IPS DF 4.7 (cell line): ENCODE measurements around the gene STK17A.

Source experiments
- DNase-seq: peaks from one replicate; pipeline ENCODE4 v3.0.0-alpha.2; 2013; ENCODE audit warnings: low spot score; ENCODE audit errors: extremely low read depth

Gene STK17A

DNA sequence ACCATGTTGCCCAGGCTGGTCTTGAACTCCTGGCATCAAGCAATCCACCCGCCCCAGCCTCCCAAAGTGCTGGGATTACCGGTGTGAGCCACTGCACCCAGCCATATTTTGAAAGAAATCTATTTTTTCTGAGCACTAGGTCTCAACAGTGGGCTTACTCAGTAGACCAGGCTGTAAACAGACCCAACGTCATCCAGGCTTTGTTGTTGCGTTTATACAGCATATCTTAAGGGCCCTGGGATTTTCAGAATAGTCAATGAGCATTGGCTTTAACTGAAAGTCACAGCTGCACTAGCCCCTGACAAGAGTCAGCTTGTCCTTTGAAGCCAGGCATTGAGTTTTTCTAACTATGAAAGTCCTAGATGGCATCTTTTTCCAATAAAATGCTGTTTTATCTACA, 49.8 kb downstream of the STK17A start:
- no peak for DNase-seq

DNA sequence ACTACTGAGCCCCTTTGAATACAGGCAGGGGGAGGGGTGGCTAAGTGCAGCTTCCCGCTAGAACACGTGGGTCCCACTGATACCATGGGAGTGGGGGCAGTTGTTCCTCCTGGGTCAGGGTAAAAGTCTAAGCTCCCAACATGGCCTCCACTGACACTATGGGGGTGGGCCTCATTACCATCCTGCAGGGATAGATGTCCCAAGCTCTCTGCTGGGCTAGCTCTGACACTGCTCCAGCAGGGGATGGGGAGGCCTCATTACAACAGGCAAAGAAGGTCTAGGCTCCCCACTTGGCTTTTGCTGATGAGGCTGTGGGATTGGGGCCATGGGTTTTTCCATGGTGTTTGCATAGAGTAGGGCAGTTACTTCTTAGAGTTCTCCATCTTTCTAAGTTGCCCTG, 51.5 kb downstream of the STK17A start:
- DNase-seq = no peak

DNA sequence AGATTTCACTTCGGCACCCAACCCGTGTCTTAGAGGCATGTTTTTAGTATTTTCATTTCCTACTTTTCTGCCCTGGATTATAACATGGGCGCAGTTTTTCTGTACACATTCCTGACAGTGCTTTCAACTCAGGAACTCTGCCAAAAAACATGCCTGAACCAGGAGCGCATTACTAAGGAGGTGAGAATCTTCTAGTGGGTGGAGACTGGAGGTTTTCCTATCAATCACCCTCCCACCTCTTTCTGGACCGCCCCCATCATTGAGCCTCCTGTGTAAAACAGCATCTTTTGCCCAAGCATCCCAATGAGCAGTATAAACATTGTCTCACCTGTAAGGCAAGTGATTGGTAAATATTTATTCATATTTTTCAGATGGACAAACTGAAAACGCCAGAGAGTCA, 53.2 kb downstream of the STK17A start:
- no peak for DNase-seq

DNA sequence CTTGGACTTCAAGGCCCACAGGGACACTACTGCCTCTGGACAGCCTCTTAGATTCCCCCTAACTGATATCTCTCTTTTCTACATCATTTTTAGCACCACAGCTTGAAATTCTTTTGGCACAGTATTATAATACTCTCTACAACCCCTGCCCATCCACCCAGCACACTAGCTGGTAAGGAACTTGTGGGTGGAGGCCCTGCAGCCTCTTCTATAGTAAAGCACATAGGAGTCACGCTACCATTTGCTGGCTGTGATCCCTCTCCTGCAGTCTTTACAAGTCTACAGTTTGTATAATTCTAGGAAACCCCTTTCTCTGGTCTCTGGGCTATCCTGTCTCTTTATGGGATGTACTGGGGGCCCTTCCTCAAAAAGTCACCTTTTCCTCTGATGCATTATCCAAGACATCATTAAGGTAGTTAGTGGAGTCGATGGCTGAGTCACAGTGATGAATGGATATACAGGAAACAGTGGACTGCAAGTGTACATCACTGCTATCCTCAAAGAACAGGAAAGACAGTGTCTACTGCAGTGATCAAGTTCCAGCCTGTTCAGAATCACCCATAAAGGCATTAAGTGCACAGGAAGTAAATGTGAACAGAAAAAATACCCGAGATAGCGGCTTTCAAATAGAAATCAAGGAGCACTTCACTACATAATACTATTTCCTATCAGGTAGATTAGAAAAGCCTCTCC, 54.4 kb downstream of the STK17A start:
- no peak for DNase-seq

DNA sequence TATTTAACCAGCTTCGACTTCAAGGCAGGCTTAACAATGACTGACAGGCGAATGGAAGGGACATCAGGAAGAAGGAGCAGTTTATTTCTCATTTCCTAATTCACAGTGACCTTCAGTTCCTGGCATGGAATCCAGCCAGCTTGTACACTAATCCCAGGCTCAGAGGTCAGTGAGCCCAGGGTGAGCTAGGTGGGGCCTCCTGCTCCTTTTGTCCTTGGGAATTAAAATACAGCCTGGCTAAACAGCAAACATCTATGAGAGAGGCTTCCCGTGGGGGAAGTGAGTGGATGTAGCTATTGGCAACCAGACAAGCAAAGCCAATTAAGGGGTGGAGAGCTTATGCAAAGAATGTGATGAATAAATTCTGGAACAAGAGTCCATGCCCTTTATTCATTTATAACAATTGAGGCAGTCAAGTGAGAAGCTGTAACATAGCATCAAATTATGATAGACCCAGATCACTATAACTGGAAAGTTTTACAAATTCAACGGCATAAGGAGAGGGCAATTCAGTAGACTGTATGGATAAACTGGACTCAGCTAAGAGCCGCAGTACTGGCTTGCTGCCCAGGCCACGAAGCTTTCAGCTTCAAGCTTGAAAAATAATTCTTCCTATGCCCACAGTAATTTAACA, 57.1 kb downstream of the STK17A start:
- DNase-seq = no peak

DNA sequence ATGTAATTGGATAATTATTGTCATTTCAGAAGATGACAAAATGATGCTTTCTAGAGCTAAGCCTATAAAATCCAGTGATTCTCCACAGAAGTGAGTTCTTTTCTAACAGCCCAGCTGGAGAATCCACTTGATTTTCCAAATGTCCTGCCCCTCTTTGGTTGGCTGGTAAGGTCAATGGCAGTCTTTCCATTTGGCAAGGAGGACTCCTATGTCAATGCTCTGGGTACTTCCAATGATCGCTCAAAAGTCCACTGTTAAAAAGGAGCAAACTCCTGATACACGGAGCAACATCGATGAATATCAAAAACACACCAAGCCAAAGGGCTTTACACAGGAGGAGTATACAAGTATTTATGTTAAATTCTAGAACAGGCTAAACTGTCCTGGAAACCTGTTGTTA, 57.8 kb downstream of the STK17A start:
- no peak for DNase-seq

DNA sequence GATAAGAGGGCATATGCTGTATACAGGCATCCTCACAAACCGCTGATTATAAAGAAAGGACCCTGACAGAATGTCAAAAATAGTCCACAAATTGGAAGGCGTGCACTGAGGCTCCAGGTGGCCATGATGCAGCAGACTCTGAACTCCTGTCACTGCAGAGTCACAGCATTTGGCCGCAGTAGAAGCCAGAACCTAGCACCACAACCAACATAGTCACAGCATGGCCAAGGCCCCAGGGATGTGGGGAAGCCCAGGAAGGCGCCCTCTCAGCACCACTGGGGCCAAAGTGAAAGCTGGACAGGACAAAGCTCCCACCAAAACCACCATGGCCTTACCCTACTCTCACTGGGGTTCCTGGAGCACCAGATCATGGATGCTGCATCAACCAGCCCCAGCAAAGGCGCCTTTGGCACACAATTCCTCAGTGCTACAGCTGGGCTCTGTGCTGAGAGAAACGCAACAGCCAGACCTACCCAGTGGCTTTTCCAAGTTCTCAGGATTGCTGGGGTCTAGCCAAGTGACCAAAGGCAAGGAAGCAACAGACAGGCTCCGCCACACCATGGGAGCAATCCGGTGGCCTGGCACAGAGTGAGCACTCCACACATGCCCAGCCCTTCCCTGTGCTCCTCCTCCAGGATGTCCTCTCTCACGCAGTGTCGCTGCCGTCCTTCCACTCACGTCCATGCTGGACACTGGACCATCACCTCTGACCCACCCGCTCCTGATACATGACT, 60.2 kb downstream of the STK17A start:
- no peak for DNase-seq

DNA sequence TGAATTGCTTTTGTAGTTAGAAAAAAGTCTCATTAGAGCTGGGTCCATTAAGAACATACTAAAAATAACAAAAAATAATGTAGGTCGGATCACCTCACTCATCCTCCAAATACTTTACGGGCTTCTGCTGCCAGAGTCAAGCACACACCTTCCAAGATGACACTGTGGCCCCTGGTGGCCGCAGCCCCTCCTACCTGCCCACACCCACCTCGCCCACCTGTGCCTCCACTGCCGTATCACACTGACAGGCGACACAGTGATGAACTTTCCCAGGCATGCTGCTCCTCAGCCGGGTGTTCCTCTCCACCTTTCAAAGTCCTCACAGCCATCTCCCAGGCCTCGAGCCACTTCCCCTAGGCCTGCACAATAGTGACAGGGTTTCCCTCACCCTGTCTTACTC, 60.9 kb downstream of the STK17A start:
- DNase-seq = no peak

DNA sequence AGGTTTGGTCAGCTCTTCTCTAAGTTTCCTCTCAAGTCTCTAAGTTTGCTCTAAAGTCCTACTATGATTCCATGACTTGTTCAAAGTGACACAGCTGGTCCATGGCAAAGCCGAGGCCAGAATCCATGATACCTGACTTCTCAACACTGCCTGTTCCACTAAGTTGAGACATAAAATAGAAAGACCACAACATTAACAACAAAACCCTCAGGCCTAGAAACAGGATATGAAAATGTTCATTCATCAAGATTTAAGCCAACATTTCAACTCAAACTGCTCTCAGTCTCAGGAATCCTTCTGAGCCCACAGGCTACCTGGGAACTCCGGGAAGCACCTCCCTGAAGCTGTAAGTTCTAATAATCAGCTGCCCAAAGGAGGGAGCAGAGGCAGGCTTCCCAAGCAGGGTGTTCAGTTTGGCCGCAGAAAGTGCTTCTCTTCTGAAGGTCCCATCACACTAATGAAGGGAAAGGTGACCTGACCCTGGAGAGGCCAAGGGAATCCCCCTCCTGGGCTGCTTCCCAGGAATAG, 62.9 kb downstream of the STK17A start:
- DNase-seq = no peak

DNA sequence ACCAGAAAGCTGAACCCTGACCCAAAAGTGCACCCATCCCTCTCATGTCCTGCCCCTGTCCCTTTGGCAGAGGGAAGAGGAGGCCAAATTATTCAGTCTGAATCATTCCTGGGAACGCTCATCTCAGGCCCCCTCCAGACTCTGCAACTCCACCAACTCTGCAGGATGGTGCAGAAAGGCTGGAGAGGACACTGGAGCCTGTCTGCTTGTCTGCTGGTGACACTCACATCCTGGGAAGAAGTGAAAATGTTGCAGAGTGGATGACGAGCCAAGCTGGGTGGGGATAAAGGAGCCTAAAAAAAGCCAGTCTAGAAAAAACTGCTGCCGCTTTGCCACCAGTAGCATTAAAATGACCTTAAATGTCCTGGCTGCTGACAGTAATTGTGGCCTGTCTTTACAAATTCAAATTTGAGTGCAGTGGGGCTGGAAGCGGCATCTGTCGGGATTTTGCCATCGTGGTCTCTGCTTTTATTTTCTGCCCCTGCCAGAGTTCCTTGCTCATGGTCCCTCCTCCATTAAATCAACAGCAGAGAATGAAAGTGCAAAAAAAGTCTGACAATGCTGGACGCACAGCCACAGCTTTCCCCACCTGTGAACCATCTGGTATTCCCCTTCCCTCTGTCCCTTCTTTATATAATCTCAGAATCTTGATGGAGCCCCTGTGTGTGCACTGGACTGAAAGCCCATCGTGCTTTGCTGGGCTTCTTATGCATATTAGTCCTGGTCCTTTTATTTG, 63.9 kb downstream of the STK17A start:
- no peak for DNase-seq

DNA sequence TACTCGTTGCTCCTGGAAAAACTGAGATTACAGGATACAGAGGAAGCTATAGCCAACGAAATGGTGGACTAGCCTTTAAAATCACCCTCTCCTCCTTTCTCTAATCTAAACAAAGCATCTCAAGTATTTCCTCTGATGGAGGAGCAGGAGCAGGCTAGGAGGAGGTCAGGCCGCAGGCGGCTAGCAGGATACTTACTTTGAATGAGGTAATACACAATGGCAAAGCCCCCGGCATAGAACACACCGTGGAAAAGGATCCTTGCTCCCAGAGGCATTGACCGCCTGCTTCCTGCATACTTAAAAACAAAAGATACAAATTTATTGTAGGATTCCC, 64.4 kb downstream of the STK17A start:
- no peak for DNase-seq

DNA sequence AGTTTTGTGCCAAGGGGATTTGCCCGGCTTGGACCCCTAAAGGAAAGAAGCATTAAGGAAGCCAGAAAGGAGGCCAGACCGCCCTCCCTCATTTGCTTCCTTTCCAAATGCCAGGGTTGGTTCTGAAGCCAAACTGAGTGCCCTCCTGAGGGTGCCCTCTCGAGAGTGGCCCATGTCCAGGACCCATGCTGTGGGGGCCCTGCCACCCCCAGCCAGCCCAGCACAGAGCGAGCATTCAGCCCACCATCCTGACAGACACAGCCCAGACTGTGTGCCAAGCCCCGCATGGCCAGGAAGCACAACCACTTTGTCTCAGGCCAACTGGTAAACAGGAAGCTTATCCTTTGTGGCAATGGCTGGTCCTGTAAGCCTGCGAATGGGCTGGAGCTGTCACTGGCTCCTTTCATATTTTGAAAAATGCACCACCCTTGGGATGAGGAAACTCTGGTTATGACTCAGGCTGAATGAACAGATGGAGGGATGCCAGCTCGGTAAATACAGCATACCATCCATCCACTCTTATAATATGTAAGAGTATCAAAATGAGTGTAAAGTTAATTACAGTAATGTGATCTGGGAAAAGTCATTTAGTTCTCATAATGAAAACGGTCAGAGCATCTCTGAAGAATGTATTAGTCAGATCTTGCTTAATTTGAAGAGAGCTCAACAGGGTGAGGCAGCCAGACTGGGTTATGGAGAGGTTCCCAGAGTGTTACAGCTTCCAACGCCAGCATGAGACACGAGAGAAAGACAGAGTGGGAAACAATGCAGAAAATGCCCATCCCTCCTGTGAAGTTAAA, 65.0 kb downstream of the STK17A start:
- DNase-seq = no peak

DNA sequence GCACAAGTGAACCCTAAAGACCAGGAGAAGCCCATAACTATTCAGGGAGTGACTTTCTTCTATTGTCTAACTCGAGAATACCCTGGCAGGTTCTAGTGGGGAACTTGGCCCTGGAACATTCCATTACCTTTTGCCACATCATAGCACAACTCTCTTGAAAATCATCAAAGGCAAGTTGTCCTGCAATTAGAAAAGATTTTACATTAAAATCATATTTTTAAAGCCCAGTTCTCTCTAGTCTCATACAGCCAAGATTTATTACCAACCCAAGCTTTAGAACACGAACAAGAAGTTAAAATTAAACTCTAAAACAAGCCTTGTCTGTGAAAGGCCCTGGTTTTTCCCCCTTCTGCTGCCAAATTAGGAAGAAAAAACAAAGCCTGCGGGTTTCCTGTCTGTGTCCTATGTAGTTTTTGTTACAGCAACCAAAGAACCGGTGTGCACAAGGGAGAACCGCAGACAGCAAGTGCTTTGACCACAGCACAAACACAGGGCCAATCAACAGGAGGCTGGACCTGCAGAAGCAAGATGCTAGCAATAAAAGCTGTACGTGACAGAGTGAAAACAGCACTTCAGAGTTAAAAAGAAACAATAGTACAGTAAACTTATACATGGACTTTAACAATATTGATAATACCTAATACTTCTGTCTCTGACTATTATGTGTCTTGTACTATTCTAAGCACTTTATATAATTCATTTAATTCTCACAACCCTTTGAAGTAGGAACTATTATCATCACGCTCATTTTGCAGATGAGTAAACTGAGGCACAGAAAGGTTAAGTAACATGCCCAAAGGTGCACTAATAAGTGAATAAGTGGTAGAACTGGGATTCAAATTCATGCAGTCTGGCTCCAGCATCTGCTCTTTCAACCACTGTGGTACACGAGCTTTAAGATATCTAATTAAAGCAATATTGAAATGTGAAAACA, 65.8 kb downstream of the STK17A start:
- DNase-seq = no peak

DNA sequence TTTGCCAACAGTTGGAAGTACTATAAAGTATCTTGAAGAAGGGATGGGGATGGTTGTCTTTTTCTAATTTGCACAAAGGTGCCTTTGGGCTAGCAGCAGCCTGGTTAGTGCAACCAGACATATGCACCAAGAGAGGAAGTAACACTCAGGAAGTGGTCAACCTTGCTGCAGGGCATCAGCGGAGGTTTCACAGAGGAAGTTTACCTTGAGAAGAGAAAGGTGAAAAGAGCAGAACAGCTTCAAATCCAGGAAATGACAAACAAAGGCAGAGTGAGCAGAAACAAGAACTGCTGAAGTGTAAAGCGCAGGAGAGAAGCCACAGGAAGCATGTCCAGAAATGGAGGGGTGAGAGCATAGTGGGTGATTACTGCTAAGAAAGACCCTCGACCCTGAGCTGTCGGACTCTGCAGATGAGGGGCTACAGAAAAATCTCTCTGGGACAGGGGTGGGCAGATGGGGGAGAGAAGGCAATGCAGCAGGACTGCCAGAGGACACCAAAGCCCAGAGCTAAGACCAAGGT, 66.9 kb downstream of the STK17A start:
- DNase-seq = no peak

DNA sequence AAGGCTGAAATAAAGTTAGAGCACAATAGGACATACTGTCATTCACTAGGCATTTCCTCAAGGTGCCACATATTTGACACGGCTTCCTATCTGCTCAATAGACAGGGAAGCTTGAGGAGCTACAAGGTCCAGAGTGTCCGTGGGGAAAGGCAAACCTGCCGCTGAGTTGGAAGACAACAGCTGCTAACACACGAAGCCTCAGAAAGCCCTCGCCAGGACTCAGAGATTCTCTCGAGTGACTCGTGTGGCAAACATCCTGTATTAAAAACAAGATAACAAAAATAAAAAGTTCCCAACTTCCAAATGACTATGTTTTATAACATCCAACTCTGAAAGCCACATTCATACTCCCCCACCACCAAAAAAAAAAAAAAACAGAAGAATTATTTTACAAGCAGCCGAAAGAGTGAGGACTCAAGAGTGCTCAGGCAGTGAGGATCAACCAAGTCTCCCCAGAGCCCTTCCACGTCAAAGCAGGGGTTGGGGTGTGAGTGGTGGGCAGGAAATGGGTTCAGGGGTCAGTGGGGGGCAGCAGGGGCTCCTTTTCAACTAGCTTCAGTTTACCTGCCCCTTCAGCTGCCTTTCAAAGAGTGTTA, 67.6 kb downstream of the STK17A start:
- DNase-seq = no peak

DNA sequence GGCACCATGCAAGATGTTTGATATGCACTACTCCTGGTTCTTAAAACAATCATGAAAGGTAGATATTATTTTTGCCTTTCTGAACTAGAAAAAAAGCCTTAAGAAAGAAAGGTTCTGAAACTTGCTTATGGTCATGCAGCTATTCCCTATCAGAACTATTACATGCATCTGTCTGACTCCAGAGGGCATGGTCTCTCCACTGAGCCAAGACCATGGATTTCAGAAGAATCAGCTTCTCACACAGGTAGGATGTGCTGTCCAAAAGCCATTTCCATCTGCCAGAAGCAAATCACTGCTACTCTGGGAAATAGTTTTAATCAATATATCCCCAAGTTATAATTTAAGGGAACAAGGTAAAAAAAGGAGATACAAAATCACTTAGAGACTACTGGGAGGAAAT, 69.5 kb downstream of the STK17A start:
- no peak for DNase-seq

DNA sequence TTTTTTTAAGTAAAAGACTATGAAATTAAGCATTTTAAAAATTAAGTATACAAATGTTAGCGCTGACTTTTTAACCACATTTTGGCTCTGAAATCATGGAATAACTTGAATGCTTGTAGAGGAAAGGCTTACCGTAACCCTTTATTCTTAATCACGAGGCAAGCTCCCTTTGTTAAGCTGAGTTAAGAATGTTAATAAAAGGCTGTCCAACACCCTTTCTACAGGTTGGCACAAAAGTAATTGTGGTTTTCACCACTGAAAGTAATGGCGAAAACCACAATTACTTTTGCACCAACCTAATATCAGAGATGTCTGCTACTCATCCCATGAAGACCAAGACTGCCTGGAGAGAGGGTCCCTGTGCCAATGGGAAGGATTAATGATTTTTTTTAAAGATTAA, 70.6 kb downstream of the STK17A start:
- DNase-seq = no peak

DNA sequence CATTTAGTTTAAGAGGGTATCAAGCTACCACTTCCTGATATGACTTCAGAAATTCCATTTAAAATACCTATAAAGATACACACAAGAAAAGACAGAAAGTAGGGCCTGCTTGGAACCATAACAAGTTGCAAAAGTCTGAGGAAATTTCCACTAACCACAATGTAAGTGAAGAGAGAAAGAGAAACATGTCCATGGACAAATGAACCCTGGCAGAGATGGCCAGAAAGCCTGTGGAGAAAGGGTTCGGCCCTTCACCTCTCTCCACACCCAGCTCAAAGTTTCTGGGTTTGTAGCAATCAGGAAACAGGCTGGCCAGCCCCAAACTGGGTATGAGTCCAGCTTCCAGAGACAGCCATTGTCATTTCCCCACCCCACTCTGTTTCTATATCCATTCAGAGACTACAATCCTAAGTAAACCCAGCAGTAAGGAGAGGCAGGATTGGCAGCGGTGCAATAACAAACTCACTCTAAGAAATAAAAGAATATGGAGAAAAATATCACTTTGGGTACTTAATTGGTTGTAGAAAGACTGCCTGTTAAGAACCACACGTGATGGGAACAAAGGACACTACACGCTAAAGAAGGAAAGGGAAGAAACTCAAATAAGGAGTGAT, 71.1 kb downstream of the STK17A start:
- no peak for DNase-seq

DNA sequence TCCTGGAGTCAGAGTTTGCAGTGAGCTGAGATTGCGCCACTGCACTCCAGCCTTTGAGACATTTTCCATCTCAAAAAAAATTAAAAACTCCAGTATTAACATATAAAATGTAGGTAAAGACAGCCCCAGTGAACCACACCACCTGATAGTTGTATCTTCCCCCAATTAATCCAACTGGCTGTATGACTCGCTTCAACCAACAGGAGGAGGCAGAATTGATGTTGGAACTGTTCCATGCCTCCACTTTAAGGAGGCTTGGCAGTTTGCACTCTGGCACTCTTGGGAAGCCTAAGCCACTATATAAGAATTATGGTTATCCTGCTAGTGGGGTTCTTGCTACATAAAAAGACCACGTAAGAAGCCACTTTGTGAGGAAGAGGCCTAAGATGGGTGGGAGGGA, 72.7 kb downstream of the STK17A start:
- no peak for DNase-seq
